Peyer's patch (tissue), 4 donors: ENCODE data around the gene MORN5.

Experiments
- POLR2A ChIP-seq, 2 donors: fragments of 450-650 bp; IDR thresholded peaks; one replicate each; pipeline ENCODE4 v1.5.1; 2017; ENCODE audit warnings: antibody characterized with exemption in 2 of 2, mild to moderate bottlenecking in 2 of 2, moderate library complexity in 2 of 2
- TF ChIP-seq, protein P1 (sequence below), 6 experiments: fragments of 450-650 bp in 4 of 6; fragments of 200-600 bp in 2 of 6; sonication (generic) in 1 of 6; IDR thresholded peaks; one replicate each; pipeline ENCODE4 v1.5.1; 2017 to 2019; ENCODE audit warnings: antibody characterized with exemption in 6 of 6, mild to moderate bottlenecking in 3 of 6, moderate library complexity in 1 of 6

DNA sequence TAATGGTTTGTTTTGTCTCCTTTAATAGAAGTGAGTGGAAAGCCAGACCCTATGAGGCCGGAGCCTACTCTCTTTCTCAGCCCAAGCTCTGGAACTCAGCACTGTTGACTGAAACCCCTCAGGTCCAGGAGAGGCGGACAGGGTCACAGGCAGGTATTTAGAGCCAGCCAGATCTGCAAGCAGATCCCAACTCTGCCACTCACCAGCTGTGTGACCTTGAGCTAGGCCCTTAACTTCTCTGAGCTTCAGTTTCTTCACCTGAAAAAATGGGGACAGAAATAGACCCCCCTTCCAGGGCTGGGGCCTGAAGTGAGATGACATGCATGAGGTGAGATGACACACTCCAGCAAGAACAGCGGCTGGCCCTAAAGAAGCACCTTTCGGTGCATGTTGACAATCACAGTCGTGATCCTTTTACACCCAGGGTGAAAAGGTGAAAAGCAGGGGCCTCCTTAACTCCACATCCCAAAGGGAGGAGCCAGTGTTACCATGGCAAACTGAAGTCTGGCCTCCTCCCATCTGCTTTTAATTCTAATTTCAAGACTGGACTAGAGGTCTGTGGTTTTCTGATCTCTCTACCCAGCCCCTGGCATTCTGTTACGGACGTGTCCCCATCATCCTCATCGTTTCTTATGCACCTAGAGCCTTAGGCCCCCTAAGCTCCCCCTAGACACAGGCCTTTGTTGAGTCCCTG is 27.2 kb downstream of the MORN5 start:
- TF ChIP-seq, protein P1, sequence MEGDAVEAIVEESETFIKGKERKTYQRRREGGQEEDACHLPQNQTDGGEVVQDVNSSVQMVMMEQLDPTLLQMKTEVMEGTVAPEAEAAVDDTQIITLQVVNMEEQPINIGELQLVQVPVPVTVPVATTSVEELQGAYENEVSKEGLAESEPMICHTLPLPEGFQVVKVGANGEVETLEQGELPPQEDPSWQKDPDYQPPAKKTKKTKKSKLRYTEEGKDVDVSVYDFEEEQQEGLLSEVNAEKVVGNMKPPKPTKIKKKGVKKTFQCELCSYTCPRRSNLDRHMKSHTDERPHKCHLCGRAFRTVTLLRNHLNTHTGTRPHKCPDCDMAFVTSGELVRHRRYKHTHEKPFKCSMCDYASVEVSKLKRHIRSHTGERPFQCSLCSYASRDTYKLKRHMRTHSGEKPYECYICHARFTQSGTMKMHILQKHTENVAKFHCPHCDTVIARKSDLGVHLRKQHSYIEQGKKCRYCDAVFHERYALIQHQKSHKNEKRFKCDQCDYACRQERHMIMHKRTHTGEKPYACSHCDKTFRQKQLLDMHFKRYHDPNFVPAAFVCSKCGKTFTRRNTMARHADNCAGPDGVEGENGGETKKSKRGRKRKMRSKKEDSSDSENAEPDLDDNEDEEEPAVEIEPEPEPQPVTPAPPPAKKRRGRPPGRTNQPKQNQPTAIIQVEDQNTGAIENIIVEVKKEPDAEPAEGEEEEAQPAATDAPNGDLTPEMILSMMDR (IDR thresholded peaks at IDR 0.05) = no peak
- TF ChIP-seq POLR2A (IDR thresholded peaks at IDR 0.05) = no peak
